CD4-positive, alpha-beta T cell treated with Interleukin-12 subunit alpha and Interleukin-12 subunit beta, for 1 hour (primary cell): Measurements from ENCODE around the gene GTF3C5.

ENCODE experiments used
- DNase-seq: peaks from one replicate; pipeline ENCODE4 v3.0.0-alpha.2; 2020

The GTF3C5 gene, protein sequence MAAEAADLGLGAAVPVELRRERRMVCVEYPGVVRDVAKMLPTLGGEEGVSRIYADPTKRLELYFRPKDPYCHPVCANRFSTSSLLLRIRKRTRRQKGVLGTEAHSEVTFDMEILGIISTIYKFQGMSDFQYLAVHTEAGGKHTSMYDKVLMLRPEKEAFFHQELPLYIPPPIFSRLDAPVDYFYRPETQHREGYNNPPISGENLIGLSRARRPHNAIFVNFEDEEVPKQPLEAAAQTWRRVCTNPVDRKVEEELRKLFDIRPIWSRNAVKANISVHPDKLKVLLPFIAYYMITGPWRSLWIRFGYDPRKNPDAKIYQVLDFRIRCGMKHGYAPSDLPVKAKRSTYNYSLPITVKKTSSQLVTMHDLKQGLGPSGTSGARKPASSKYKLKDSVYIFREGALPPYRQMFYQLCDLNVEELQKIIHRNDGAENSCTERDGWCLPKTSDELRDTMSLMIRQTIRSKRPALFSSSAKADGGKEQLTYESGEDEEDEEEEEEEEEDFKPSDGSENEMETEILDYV

DNA sequence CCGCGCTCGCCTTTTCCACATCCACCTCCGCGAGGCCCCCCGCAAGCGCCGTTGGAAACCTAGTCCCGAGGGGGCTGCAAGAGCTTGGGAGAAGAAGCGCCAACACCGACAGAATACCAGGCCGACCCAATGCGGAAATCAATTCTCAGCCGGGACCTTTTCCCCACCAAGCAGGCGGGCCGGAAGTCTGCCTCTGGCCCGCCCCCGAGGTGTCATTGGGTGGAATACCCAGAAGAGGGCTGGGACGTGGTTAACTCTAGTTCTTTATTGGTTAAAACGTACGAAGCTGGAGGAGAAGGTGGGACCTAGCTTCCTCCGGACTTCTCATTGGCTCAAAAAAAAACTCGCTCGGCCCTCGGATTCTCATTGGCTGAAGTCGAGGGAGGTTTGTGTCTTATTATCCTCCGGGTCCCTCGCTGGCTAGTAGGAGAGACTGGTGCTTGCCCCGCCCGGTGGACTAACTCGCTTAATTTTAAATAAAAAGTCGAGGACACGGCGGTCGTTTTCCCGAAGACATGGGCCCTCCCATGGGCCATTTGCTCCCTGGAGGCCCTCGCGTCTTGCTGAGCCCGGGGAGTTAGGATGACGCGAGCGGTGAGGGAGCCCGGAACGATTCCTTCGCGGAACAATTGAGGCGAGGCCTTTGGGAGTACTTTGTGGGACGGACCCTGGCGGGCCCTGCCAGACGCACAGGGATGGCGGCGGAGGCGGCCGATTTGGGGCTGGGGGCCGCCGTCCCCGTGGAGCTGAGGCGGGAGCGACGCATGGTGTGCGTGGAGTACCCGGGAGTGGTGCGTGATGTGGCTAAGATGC, at the start of gene GTF3C5:
Gene GTF3C5, plus strand, starts transcription at position 681 of the 813 bp plus-strand sequence. Its CDS starts 15 bp downstream, at position 696.
- DNase-seq, result peak; percentile 96

DNA sequence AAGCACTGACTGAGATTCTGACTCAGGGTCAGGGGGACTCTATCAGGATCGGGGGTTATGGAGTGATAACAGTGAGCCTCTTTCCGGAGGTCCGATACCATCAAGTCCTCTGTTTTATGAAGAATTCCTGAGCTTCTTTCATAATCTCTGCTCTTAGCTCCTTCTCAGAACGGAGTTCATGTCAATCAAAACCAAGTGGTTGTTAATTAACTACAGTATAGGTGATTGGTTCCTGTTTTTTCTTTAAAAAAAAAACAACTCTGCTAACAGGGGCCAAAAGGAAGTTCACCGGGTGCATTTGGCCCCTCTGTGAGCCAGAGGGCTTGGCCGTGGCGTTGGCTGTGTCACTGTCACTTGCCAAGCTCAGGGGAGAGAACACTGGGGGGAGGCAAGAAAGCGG, 48.3 kb upstream of the GTF3C5 start:
- no peak for DNase-seq

DNA sequence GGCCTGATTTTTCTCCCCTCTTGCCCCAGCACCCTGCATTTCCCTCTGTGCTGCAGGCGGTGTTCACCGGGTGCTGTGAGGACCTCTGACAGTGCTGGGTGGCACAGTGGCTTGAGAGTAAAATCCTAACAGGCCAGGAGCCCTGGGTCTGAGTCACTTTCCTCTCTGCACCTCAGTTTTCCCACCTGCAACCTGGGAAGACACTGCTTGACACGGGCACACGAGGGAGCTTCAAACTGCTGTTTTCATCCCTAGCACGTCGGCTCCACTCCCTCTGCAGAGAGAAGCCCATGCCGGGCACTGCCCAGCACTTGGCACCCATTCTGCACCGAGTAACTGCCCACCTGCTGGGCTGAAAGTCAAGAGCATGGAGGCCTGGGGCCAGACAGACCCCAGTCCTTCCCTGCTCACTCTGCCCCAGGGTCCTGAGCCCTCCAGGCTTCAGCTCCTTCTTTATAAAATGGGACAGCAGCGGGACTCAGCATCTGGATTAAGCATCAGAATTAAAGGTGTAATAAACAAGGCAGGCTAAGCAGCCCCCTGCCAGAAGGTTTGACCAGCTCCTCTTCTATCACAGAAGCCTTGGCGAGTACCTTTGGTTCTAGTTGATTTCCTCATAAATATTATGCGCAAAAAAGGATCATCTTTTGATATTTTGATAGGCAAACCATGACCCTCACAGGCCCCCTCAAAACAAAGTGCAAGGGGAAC, 47.2 kb upstream of the GTF3C5 start:
- DNase-seq, result no peak

DNA sequence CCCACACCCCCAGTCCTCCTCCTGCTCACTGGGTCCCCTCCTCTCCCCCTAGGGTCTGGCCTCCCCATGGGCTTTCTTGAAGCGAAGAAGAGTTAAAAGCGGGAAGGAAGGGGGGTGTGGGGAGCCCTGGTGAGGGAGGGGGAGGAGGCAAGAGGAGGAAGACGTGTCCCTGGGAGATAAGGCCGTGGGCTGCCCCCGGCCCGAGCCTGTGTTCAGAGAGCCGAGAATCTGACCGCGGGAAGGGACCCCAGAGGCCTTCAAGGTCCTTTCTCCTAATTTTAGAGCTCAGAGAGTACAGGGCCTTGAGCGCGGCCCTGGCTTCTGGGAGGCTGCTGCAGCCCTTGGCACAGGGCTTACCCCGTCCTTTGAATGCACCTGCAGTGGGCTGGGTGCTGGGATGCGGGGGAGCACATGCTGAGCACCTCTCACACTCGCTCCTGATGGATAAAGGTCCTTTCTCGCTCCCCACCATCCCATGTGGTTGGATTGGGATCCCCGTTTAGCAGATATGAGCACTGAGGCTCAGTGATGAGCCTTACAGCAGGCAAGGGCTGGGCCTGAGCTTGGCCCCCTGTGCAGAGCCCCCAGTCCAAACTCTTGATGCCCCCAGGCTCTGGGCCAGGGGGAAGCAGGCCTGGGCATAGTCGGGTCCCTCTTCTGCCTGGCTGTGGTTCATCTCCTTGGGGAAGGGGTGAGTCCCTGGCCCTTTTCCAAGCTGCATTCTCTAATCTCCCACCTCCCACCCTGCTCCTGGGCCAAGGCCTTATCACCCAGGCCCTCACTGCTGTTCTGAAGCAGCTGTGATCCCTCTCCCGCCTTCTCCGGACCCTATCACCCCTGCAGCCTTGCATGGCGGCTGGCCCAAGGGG, 46.4 kb upstream of the GTF3C5 start:
- DNase-seq, result no peak

DNA sequence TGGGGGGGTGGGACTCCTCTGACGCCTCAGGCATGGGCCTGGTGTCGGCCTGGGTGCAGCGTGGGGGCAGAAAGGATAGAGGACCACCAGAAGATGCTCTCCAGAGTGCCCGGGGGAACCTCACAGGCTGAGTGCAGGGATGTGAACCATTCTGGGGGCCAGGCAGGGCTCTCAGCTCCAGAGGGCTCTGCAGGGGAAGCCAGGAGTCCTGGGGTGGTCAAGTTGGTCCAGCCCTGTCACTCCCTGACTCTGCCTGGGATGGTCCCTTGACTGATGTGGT, 45.8 kb upstream of the GTF3C5 start:
- DNase-seq, result no peak

DNA sequence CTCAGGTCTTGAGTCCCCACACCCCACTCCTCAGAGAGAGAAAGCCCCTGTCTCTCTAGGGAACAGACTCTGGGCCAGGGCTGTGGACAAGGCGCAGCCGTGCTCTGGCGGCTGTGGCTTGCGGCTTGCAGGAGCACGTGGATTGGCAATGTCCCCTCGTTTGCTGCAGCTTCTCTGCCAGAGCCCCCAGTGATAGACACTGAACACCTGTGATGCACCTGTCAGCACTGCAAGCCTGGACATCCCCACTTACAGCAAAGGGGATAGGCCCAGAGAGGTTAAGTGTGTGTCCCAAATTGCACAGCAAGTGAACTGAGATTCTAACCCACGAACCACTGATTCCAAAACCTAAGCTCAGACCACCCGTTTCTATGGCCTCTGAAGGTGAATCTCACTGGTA, 45.3 kb upstream of the GTF3C5 start:
- DNase-seq, result no peak

DNA sequence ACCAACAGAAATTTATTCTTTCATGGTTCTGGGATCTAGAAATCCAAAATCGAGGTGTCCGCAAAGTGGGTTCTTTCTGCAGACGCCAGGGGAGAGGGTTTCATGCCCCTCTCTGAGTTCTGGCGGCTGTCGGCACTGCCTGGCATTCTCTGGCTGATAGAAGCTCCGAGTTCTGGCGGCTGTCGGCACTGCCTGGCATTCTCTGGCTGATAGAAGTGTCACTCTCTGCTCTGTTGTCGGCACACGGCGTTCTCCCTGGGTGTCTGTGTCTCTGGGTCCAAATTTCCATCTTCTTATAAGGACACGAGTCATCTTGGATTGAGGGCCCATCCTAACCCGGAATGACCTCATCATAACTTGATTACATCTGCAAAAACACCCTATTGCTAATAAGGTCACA, 44.7 kb upstream of the GTF3C5 start:
- DNase-seq, result no peak

DNA sequence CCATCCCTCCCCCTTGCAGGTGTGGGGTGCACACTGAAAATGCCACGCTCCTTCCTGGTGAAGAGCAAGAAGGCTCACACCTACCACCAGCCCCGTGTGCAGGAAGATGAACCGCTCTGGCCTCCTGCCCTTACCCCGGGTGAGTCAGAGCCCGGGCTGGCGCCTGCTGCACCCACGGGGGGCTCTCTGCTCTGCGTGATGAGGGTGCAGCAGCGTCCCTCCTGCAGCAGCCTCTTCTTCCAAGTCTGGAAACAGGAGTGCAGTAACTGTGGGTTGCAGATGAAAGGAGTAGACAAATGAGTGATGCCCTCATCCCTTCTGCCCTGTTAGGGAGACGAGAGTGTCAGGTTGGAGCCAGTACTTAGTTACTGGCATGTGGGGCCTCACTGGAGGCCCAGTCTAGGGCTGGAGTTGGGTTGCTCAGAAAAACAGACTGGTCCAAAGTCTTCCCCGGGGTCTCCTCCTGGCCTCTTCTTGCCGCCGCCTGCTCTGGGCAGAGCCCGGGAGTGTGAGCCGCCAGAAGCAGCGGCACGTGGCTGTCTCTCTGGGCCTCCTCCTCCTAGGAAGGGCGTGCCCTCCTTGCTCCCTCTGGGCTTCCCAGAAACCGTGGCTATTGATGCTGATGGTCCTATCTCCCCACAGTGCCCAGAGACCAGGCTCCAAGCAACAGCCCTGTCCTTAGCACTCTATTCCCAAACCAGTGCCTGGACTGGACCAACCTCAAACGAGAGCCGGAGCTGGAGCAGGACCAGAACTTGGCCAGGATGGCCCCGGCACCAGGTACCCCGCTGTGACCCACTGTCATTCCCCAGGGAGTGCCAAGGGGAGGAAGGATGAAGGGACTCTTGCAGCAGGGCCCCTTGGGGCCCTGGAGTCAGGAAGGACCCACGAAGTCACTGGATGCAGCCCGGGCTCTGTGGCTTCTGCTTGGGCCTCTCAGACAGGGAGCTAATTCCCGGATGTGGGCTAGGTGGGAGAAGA, 43.9 kb upstream of the GTF3C5 start:
- no peak for DNase-seq

DNA sequence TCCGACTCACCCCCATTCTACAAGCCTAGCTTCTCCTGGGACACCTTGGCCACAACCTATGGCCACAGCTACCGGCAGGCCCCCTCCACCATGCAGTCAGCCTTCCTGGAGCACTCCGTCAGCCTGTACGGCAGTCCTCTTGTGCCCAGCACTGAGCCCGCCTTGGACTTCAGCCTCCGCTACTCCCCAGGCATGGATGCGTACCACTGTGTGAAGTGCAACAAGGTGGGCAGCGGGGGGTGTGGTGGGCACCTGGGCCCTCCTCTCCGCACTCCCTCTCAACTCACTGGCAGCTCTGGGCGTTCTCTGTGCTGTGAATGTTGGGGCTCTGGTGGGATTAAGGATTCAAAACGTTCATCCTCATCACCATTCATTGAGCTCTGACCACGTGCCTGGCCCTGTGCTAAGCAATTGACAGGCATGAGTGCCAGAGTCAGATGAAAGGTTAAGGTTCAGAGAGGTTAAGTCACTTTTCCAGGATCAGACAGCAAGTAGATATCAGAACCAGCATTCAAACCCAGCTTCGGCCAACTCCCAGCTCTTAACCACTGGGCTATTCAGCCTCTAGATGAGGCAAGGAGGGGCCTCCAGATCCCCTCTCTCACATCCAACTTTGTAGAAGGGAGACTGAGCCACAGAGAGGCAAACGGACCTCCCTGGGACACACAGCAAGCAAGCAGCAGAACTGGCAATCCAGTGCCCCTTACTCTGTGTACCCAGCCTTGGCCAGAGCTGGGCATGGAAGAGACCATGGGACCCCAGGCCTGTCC, 42.4 kb upstream of the GTF3C5 start:
- no peak for DNase-seq

DNA sequence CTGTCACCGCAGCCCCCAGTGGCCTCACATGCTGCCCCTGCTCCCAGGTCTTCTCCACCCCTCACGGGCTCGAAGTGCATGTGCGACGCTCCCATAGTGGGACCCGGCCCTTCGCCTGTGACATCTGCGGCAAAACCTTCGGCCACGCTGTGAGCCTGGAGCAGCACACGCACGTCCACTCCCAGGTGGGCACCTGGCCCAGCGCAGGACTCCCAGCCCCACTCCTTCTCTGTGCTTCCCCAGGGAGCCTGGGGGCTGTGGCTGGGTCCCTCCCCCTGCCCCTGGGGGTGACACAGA, 41.8 kb upstream of the GTF3C5 start:
- DNase-seq, result no peak

DNA sequence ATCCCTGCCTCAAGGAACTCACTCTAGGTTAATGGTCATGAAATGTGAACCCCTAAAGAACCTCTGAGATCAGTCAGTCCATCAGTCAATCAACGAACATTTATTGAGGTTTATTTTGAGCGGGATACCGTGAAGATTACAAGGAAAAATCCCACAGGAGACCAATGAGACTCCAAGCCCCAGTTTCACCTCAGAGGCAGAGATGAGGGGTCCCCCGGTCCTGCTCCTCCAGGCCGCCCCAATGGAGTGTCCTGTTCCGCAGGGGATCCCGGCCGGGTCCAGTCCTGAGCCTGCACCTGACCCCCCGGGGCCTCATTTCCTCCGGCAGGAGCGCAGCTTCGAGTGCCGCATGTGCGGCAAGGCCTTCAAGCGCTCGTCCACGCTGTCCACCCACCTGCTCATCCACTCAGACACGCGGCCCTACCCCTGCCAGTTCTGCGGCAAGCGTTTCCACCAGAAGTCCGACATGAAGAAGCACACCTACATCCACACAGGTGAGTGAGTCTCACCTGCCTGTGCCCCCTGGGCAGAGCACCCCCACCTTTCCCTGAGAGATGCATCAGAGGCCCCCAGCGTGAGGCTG, 41.3 kb upstream of the GTF3C5 start:
- DNase-seq, result no peak

DNA sequence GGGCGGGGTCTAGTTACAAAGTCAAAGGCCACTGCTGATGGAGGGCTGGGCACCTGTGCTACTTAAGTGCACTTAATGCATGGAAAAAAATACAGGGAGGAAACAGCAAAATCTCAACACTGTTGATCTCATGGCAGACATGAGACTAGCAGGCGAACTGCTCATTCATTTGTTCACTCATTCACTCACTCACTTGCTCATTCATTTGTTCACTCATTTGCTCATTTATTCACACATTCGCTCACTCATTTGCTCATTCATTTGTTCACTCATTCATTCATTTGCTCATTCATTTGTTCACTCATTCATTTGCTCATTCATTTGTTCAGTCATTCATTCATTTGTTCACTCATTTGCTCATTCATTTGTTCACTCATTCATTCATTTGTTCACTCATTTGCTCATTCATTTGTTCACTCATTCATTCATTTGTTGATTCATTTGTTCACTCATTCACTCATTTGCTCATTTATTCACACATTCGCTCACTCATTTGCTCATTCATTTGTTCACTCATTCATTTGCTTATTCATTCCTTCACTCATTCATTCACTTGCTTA, 40.7 kb upstream of the GTF3C5 start:
- DNase-seq, result peak; percentile 5

DNA sequence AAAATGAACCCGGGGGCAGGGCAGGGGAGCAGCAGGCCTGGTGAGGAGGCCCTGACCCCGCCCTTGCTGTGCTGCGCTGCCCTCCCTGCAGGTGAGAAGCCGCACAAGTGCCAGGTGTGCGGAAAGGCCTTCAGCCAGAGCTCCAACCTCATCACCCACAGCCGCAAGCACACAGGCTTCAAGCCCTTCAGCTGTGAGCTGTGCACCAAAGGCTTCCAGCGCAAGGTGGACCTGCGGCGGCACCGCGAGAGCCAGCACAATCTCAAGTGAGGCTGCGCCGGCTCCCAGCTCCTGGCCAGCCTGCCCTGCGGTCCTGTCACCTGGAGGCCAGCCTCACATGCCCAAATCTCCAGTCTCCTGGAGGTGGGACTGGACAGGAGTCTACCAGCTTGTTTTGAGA, 40.0 kb upstream of the GTF3C5 start:
- no peak for DNase-seq

DNA sequence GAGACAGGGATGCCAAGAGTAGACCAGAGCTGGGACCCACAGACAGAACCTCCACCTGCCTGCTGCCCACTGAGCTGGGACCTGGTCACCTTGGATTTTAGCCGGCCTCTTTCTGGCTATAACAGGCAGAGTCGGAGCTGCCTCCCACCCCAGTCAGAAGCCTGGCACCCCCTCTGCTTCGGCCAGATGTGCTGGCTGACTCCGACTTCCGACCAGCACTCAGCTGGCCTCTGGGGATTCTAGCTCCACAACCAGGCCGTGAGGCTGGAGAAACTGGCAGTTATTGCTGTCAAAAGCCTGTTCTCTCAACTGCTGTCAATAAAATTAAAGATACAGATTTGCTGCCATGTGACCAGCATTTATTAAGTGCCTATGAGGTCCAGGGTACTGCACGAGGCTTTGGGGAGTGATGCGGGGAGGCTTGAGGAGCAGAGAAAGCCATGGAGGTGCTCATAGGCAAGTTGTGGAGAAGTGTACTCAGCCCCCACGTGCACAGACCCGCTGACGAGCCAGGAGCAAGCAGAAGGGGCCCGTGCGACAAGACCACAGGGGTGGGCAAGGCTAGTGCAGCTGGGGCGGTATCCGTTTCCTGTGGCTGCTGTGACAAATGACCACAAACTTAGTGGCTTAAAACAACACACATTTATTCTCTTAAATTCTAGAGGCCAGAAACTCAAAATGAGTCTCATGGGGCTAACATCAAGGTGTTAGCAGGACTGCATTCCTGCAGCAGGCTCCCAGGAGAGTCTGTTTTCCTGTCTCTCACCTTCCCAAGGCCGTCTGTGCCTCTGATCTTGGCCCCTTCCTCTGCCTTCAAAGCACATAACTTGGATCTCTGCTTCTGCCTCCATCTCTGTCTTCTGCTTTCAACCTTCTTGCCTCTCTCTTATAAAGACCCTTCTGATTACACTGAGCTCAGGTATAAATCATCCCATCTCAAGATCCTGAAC, 39.2 kb upstream of the GTF3C5 start:
- DNase-seq, result no peak

DNA sequence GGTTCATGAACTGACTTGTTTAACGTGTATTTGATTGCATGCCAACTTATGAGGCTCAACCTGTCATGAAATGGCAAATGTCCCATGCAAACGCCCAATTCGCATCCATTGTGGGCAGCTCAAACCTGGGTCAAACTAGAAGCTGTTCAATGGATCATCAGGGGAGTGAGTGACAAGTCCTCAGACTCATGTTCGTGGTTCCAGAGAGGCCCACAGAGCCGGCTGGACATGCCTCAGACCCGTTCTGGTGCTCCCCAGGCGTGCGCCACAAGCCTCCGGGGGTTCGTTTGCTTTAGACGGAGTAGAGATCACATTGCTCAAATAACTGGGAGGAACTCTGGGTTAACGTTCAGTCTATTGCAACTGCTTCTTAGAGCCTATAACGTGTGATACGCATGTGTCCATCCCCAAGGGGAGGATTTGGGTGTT, 37.3 kb upstream of the GTF3C5 start:
- no peak for DNase-seq

DNA sequence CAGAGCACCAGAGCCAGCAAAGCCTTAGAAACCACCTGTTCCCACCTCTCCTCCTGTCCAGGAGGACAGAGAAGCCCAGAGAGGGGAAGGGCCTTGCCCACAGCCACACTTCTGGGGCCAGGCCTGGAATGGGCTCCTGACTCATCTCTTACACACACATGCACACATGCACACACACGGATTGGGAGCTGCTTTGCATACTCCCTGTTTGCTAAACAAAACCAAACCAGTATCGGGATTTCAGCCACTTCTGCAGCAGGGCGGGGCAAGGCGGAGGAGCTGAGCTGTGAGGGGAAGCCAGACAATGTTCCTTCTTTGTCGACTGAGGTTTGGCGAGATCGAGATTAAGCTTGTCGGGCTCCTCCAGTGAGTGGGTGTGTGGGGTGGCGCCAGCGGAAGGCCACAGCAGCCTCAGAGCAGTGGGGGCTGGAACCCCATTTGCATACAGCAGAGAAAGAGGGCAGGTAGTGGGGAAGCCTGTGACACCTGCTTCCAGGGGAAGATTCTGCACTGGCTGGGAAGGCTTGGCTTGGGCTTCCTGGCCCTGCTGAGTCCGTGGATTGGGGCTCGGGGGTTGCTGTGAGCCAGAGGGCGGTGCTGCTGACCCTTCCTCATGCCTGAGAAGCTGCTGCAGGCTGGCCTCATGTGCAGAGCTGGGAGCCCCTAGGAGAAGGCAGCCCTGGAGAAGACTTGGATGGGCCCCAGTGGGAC, 36.2 kb upstream of the GTF3C5 start:
- DNase-seq, result no peak

DNA sequence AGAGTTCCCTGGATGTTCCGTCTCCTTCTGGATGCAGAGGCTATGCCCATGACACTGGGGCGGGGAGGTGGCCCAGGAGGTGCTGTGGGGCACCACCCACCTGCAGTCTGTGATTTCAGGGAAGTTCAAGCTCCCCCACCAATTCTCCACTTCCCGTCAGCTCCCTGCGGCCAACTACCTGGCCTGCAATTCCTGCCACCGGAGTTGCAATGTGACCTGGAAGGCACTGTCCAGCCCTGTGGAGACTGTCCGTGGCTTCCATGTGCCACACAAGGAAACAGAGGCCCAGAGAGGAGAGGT, 35.7 kb upstream of the GTF3C5 start:
- DNase-seq, result no peak

DNA sequence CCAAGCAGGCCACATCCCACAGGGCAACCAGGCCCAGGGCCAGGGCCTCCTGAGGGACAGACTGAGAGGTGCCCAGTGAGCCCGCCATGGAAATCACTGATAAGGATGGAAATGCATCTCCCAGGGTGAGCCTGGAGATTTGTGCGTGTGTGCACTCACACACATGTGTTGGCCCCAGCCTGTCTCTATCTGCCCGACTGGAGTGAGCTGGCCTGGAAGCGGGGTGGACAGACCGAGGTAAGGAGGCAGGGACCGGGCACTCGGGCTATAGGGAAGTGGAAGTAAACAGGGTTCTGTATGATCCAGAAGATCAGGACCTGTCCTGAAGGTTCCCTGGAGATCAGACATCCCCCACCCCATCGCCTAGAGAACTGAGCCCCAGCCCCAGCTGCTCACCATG, 34.9 kb upstream of the GTF3C5 start:
- DNase-seq, result no peak
